Measurements from ENCODE around the gene RBM22. TPM values are rescaled to one million over a fixed set of nuclear protein-coding genes. Genes with fewer than 3 reads are reported as not detected.

Gene RBM22
- polyA plus RNA-seq, 1 donor from 2014 or later, result 67.9 TPM

GRCh38 chr5:150672237-150672883 lies 28.5 kb downstream of the RBM22 start:
- TF ChIP-seq, protein P1, sequence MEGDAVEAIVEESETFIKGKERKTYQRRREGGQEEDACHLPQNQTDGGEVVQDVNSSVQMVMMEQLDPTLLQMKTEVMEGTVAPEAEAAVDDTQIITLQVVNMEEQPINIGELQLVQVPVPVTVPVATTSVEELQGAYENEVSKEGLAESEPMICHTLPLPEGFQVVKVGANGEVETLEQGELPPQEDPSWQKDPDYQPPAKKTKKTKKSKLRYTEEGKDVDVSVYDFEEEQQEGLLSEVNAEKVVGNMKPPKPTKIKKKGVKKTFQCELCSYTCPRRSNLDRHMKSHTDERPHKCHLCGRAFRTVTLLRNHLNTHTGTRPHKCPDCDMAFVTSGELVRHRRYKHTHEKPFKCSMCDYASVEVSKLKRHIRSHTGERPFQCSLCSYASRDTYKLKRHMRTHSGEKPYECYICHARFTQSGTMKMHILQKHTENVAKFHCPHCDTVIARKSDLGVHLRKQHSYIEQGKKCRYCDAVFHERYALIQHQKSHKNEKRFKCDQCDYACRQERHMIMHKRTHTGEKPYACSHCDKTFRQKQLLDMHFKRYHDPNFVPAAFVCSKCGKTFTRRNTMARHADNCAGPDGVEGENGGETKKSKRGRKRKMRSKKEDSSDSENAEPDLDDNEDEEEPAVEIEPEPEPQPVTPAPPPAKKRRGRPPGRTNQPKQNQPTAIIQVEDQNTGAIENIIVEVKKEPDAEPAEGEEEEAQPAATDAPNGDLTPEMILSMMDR (IDR thresholded peaks at IDR 0.05; ENCODE audit: poor library complexity, severe bottlenecking), result no peak
- no peak for TF ChIP-seq TAF1 (IDR thresholded peaks at IDR 0.05; ENCODE audit: low read depth)
- TF ChIP-seq MXI1 (conservative IDR thresholded peaks at IDR 0.05; ENCODE audit: poor library complexity, severe bottlenecking), result no peak
- TF ChIP-seq EP300 (conservative IDR thresholded peaks at IDR 0.05; ENCODE audit: poor library complexity, severe bottlenecking), result no peak
- no peak for TF ChIP-seq REST (IDR thresholded peaks at IDR 0.05; ENCODE audit: borderline replicate concordance)
- TF ChIP-seq RAD21 (conservative IDR thresholded peaks at IDR 0.05), result no peak
- TF ChIP-seq EZH2 (IDR thresholded peaks at IDR 0.05; ENCODE audit: borderline replicate concordance, insufficient read depth, low read length, poor library complexity, severe bottlenecking), result no peak
- TF ChIP-seq POLR2AphosphoS5 (IDR thresholded peaks at IDR 0.05), result no peak
- TF ChIP-seq SMC3 (conservative IDR thresholded peaks at IDR 0.05; ENCODE audit: poor library complexity), result no peak

GRCh38 chr5:150671509-150672236 lies 29.2 kb downstream of the RBM22 start:
- no peak overlapping the region for H3K9ac ChIP-seq (ENCODE audit: low read length)
- H2AFZ ChIP-seq (ENCODE audit: low read depth, low read length), result no peak overlapping the region
- no peak for TF ChIP-seq POLR2AphosphoS5 (IDR thresholded peaks at IDR 0.05)
- no peak for TF ChIP-seq EZH2 (IDR thresholded peaks at IDR 0.05; ENCODE audit: borderline replicate concordance, insufficient read depth, low read length, poor library complexity, severe bottlenecking)
- no peak for TF ChIP-seq MXI1 (conservative IDR thresholded peaks at IDR 0.05; ENCODE audit: poor library complexity, severe bottlenecking)
- TF ChIP-seq EP300 (conservative IDR thresholded peaks at IDR 0.05; ENCODE audit: poor library complexity, severe bottlenecking), result no peak
- TF ChIP-seq REST (IDR thresholded peaks at IDR 0.05; ENCODE audit: borderline replicate concordance), result no peak
- TF ChIP-seq SMC3 (conservative IDR thresholded peaks at IDR 0.05; ENCODE audit: poor library complexity), result no peak
- no peak for TF ChIP-seq TAF1 (IDR thresholded peaks at IDR 0.05; ENCODE audit: low read depth)
- no peak for TF ChIP-seq RAD21 (conservative IDR thresholded peaks at IDR 0.05)
- TF ChIP-seq, protein P1 (IDR thresholded peaks at IDR 0.05; ENCODE audit: poor library complexity, severe bottlenecking), result no peak
- H3K9me2 ChIP-seq (ENCODE audit: insufficient read depth, low read length), result no peaks in the 10 kb centered on the region
- H3K27ac ChIP-seq (ENCODE audit: low read length), result no peak overlapping the region
- no peaks in the 10 kb centered on the region for H4K20me1 ChIP-seq (ENCODE audit: insufficient read depth)
- H3K4me2 ChIP-seq (ENCODE audit: low read length), result no peak overlapping the region
- no peaks in the 10 kb centered on the region for H3K79me2 ChIP-seq (replicated peaks; ENCODE audit: insufficient read depth, low read length)
- H3K4me3 ChIP-seq (ENCODE audit: low read length), result peak overlapping the region; percentile 60
- H3K36me3 ChIP-seq (ENCODE audit: insufficient read depth, low read length), result no peaks in the 10 kb centered on the region
- H3K27me3 ChIP-seq (ENCODE audit: insufficient read depth, low read depth, low read length), result peaks cover 30% of the 10 kb centered on the region
- H3K9me3 ChIP-seq (ENCODE audit: low read length), result no peaks in the 10 kb centered on the region
- H3F3A ChIP-seq (ENCODE audit: insufficient read depth, low read length, poor library complexity, severe bottlenecking), result no peaks in the 10 kb centered on the region

More at GRCh38 chr5:150672237-150672883, 28.5 kb downstream of the RBM22 start:
- Histone ChIP-seq H3K4me3 (ENCODE audit: low read length) (peak overlapping the region; percentile 60), H3K9ac (ENCODE audit: low read length) (no peak overlapping the region), H2AFZ (ENCODE audit: low read depth, low read length) (no peak overlapping the region), H3K36me3 (ENCODE audit: insufficient read depth, low read length) (no peaks in the 10 kb centered on the region), H3K27me3 (ENCODE audit: insufficient read depth, low read depth, low read length) (peaks cover 30% of the 10 kb centered on the region), H3K4me2 (ENCODE audit: low read length) (no peak overlapping the region), H3F3A (ENCODE audit: insufficient read depth, low read length, poor library complexity, severe bottlenecking) (no peaks in the 10 kb centered on the region), H3K27ac (ENCODE audit: low read length) (no peak overlapping the region), H3K9me3 (ENCODE audit: low read length) (no peaks in the 10 kb centered on the region), H3K79me2 (replicated peaks; ENCODE audit: insufficient read depth, low read length) (no peaks in the 10 kb centered on the region), H3K9me2 (ENCODE audit: insufficient read depth, low read length) (no peaks in the 10 kb centered on the region), H4K20me1 (ENCODE audit: insufficient read depth) (no peaks in the 10 kb centered on the region)

Measured in neural cell (in vitro differentiated cells).